Transverse colon (tissue), 4 donors: Measurements from ENCODE around the gene SCN4B.

ENCODE experiments used
- POLR2A ChIP-seq: fragments of 450-650 bp; IDR thresholded peaks from one replicate; pipeline ENCODE4 v1.6.1; 2016; ENCODE audit warnings: antibody characterized with exemption, mild to moderate bottlenecking, moderate library complexity
- POLR2AphosphoS5 ChIP-seq, 3 donors: sonication (generic); formaldehyde crosslinking; IDR thresholded peaks; one replicate each; pipeline ENCODE4 v1.6.1; 2016; ENCODE audit warnings: antibody characterized with exemption in 3 of 3
- TF ChIP-seq, protein P1 (sequence below), 5 experiments: fragments of 200-600 bp in 3 of 5; fragments of 450-650 bp in 2 of 5; sonication (generic) in 3 of 5; IDR thresholded peaks; 1 replicate in 2 of 5; 2 replicates in 3 of 5; pipeline ENCODE4 v1.5.1; 2016 to 2017; ENCODE audit warnings: antibody characterized with exemption in 5 of 5, inconsistent platforms in 3 of 5, mild to moderate bottlenecking in 2 of 5, moderate library complexity in 1 of 5

DNA sequence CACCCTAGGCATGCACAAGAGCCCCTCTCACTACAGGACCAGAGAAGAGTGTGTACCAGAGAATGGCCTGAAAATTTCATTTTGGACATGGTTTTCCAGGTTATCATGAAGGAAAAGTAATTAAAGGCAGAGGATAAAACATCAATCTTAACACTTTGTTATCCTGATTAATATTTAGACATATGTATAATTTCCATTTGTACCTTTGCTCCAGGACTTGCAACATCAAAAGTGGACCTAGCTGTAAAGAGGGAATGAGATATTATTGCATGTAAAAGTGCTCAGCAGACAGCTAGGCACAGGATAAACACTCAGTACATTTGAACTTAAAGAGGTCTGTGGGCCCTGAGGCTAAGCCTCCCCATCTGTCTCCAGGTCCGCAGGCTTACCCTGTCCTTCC lies 2.0 kb upstream of the SCN4B start:
- TF ChIP-seq, protein P1, sequence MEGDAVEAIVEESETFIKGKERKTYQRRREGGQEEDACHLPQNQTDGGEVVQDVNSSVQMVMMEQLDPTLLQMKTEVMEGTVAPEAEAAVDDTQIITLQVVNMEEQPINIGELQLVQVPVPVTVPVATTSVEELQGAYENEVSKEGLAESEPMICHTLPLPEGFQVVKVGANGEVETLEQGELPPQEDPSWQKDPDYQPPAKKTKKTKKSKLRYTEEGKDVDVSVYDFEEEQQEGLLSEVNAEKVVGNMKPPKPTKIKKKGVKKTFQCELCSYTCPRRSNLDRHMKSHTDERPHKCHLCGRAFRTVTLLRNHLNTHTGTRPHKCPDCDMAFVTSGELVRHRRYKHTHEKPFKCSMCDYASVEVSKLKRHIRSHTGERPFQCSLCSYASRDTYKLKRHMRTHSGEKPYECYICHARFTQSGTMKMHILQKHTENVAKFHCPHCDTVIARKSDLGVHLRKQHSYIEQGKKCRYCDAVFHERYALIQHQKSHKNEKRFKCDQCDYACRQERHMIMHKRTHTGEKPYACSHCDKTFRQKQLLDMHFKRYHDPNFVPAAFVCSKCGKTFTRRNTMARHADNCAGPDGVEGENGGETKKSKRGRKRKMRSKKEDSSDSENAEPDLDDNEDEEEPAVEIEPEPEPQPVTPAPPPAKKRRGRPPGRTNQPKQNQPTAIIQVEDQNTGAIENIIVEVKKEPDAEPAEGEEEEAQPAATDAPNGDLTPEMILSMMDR (IDR thresholded peaks at IDR 0.05) = no peak
- TF ChIP-seq POLR2A (no peak), POLR2AphosphoS5 (IDR thresholded peaks at IDR 0.05) (no peak)
